ENCODE data around the gene VAC14. TPM values are rescaled to one million over a fixed set of nuclear protein-coding genes. Genes with fewer than 3 reads are reported as not detected.

Gene VAC14
- total RNA-seq, 1 experiment from 2014 or later = 35.3 TPM

- Histone ChIP-seq H3K4me2 (ENCODE audit: low read length) (no peak overlapping the region), H4K20me1 (ENCODE audit: insufficient read depth) (no peaks in the 10 kb centered on the region), H3K27me3 (ENCODE audit: insufficient read depth, low read length) (no peaks in the 10 kb centered on the region), H3K9me3 (ENCODE audit: control insufficient read depth in 1 of 2, insufficient read depth in 1 of 2, low read depth in 1 of 2, low read length in 2 of 2) (no peaks in the 10 kb centered on the region), H3K36me3 (ENCODE audit: control insufficient read depth in 1 of 2, insufficient read depth in 2 of 2, low read length in 2 of 2) (no peaks in the 10 kb centered on the region), H2AFZ (ENCODE audit: low read depth, low read length, poor library complexity, severe bottlenecking) (no peak overlapping the region), H3K27ac (ENCODE audit: low read depth, low read length) (no peak overlapping the region), H3K9ac (ENCODE audit: low read length) (no peak overlapping the region), H3K4me1 (ENCODE audit: control insufficient read depth in 1 of 2, insufficient read depth in 2 of 2, low read length in 2 of 2) (peaks cover 0 to 8% of the 10 kb centered on the region in 2 experiments; a peak in 2 of 4 replicates), H3K4me3 (replicated peaks in 1 of 2; ENCODE audit: low read depth in 1 of 2, low read length in 2 of 2) (no peak overlapping the region), H3K79me2 (ENCODE audit: insufficient read depth, low read length) (no peaks in the 10 kb centered on the region), H3K9me2 (ENCODE audit: insufficient read depth) (no peaks in the 10 kb centered on the region)
- intact Hi-C loops (cut with micrococcal nuclease) = loop anchor here (2.0 to 10.0 kb wide), 4 partner anchors 128 to 855 kb away; partner anchors contain the start of genes COG4 and SF3B3
- BruUV-seq (replicated peaks) = no TSS peak
- CTCF ChIA-PET = interaction anchor here (0.6 to 4.4 kb wide), 3 partner anchors 32 to 282 kb away, joined by 3 to 43 read pairs (median 19); no protein-coding TSS in a partner anchor
- TF ChIP-seq CBX3 (IDR thresholded peaks at IDR 0.05; ENCODE audit: low read depth) (no peak), EZH2phosphoT487 (IDR thresholded peaks at IDR 0.05; ENCODE audit: borderline replicate concordance) (no peak), ATF3 (IDR thresholded peaks at IDR 0.05) (no peak), CEBPB (IDR thresholded peaks at IDR 0.05; ENCODE audit: low read depth) (no peak), POLR2A (IDR thresholded peaks at IDR 0.05; ENCODE audit: borderline replicate concordance, extremely low read depth, insufficient read depth, insufficient read length) (no peak), EZH2 (IDR thresholded peaks at IDR 0.05) (no peak), ZFX (IDR thresholded peaks at IDR 0.05) (no peak), TCF7L2 (IDR thresholded peaks at IDR 0.05; ENCODE audit: borderline replicate concordance, extremely low read depth, insufficient read depth, insufficient read length) (no peak), JUND (IDR thresholded peaks at IDR 0.05) (no peak), EGR1 (IDR thresholded peaks at IDR 0.05; ENCODE audit: low read depth) (no peak), MAX (IDR thresholded peaks at IDR 0.05) (no peak), REST (IDR thresholded peaks at IDR 0.05; ENCODE audit: low read depth) (no peak), FOSL1 (IDR thresholded peaks at IDR 0.05; ENCODE audit: low read depth) (no peak), SP1 (IDR thresholded peaks at IDR 0.05; ENCODE audit: low read depth) (no peak)
- ATAC-seq (no peak), DNase-seq (ENCODE audit: low read depth, low spot score) (no peak)
- RAD21 ChIA-PET (ENCODE audit: low non-redundant PET in 1 of 2, low total read pairs in 2 of 2, uncharacterized antibody in 2 of 2, unreplicated experiment in 2 of 2) = interaction anchor here in 1 of 2 experiments (1.2 kb wide), 1 partner anchor 119 kb away, joined by 3 read pairs; no protein-coding TSS in a partner anchor
- POLR2A ChIA-PET = no interaction called here
Measured at GRCh38 chr16:70652322-70652721, 148.6 kb downstream of the VAC14 start.
